K562 (cell line): ENCODE measurements around the gene PSMD9. TPM values are rescaled to one million over a fixed set of nuclear protein-coding genes. Genes with fewer than 3 reads are reported as not detected.

Experiments used
- CBFA2T2 ChIP-seq: fragments of 450-650 bp; conservative IDR thresholded peaks from 2 replicates; pipeline ENCODE4 v1.6.1; 2017; ENCODE audit warnings: mild to moderate bottlenecking
- CBFA2T3 ChIP-seq: fragments of 450-650 bp; IDR thresholded peaks from 2 replicates; pipeline ENCODE4 v1.6.1; 2017
- CBX2 ChIP-seq: fragments of 200-600 bp; sonication (generic); IDR thresholded peaks from one replicate; pipeline ENCODE4 v1.6.1; 2012; ENCODE audit warnings: mild to moderate bottlenecking, low read length, inconsistent platforms; ENCODE audit not compliant: insufficient read depth, poor library complexity, severe bottlenecking
- CCNT2 ChIP-seq: IDR thresholded peaks from 2 replicates; pipeline ENCODE4 v1.6.1; 2011; ENCODE audit warnings: borderline replicate concordance, low read depth, mild to moderate bottlenecking, moderate library complexity, mixed read lengths, low read length; ENCODE audit not compliant: insufficient read length; ENCODE audit errors: extremely low read depth
- CREB1 ChIP-seq, 2 experiments: sonication (generic) in 1 of 2; formaldehyde crosslinking in 1 of 2; IDR thresholded peaks; 2 replicates each; pipeline versions ENCODE4 v1.6.1 to v1.8.0; 2012 to 2022; ENCODE audit warnings: inconsistent platforms in 1 of 2, mild to moderate bottlenecking in 1 of 2, missing genetic modification reagents in 1 of 2, moderate library complexity in 1 of 2
- DIDO1 ChIP-seq: fragments of 450-650 bp; IDR thresholded peaks from 2 replicates; pipeline ENCODE4 v1.6.1; 2016; ENCODE audit warnings: low read depth, missing biosample characterization, missing genetic modification characterization
- FOXJ2 ChIP-seq: fragments of 200-800 bp; sonication (Bioruptor generic); IDR thresholded peaks from 2 replicates; pipeline ENCODE4 v1.6.1; 2016; ENCODE audit warnings: missing genetic modification characterization, missing compliant biosample characterization
- FOXK1 ChIP-seq: sonication (generic); formaldehyde crosslinking; IDR thresholded peaks from 2 replicates; pipeline ENCODE4 v1.8.0; 2022; ENCODE audit warnings: missing genetic modification reagents, mild to moderate bottlenecking, borderline replicate concordance
- HDAC3 ChIP-seq: fragments of 450-650 bp; IDR thresholded peaks from 2 replicates; pipeline ENCODE4 v1.6.1; 2018; ENCODE audit warnings: borderline replicate concordance, mild to moderate bottlenecking, moderate library complexity; ENCODE audit not compliant: partially characterized antibody
- MAFF ChIP-seq: IDR thresholded peaks from 2 replicates; pipeline ENCODE4 v1.6.1; 2012; ENCODE audit warnings: low read length, improper control_type of control experiment
- MTA2 ChIP-seq: fragments of 450-650 bp; IDR thresholded peaks from 2 replicates; pipeline ENCODE4 v1.6.1; 2016; ENCODE audit warnings: low read depth
- NCOA4 ChIP-seq: fragments of 450-650 bp; IDR thresholded peaks from 2 replicates; pipeline ENCODE4 v1.6.1; 2018; ENCODE audit warnings: mild to moderate bottlenecking; ENCODE audit not compliant: partially characterized antibody
- NCOR1 ChIP-seq: fragments of 450-650 bp; IDR thresholded peaks from 2 replicates; pipeline ENCODE4 v1.6.1; 2016; ENCODE audit warnings: mild to moderate bottlenecking, moderate library complexity
- NFATC3 ChIP-seq: fragments of 450-650 bp; IDR thresholded peaks from 2 replicates; pipeline ENCODE4 v1.6.1; 2017; ENCODE audit warnings: mild to moderate bottlenecking
- POLR2A ChIP-seq: fragments of 450-650 bp; conservative IDR thresholded peaks from 2 replicates; pipeline ENCODE4 v1.6.1; 2016
- SMARCA5 ChIP-seq: fragments of 450-650 bp; IDR thresholded peaks from 2 replicates; pipeline ENCODE4 v1.6.1; 2016
- SNRNP70 ChIP-seq: fragments of 200-400 bp; formaldehyde crosslinking; optimal IDR thresholded peaks from 2 replicates; pipeline ENCODE3; 2017; ENCODE audit warnings: low read depth, low read length
- SOX6 ChIP-seq: fragments of 450-650 bp; IDR thresholded peaks from 2 replicates; pipeline ENCODE4 v1.6.1; 2014; ENCODE audit warnings: mild to moderate bottlenecking
- SRSF1 ChIP-seq: fragments of 200-400 bp; formaldehyde crosslinking; IDR thresholded peaks from 2 replicates; pipeline ENCODE4 v1.6.1; 2017; ENCODE audit warnings: mild to moderate bottlenecking, low read depth, low read length, moderate library complexity
- TCF3 ChIP-seq: sonication (generic); formaldehyde crosslinking; IDR thresholded peaks from 2 replicates; pipeline ENCODE4 v1.4.0; 2020; ENCODE audit warnings: mild to moderate bottlenecking, missing genetic modification reagents
- U2AF2 ChIP-seq: fragments of 200-400 bp; formaldehyde crosslinking; optimal IDR thresholded peaks from 2 replicates; pipeline ENCODE3; 2017; ENCODE audit warnings: low read depth, mild to moderate bottlenecking, low read length
- ZNF121 ChIP-seq: sonication (generic); formaldehyde crosslinking; conservative IDR thresholded peaks from 2 replicates; pipeline ENCODE4 v1.8.0; 2022; ENCODE audit warnings: missing genetic modification reagents
- ZNF830 ChIP-seq: fragments of 250-450 bp; sonication (Bioruptor Pico); IDR thresholded peaks from 2 replicates; pipeline ENCODE4 v1.5.0; 2021; ENCODE audit warnings: mild to moderate bottlenecking
- polyA plus RNA-seq, 8 experiments: library from polyadenylated mRNA; depleted of rRNA in 4 of 8; stranded (reverse) in 5 of 8; unstranded in 3 of 8; fragments of >200 nt; fragmentation: Nextera tagmentation in 2 of 8; fragmentation: Illumina TruSeq in 1 of 8; extraction: Ambion mirVana in 2 of 8; extraction: Trizol in 1 of 8; gene quantifications; 2 replicates each; pipeline versions ENCODE4 v1.2.1 to v1.2.3, GENCODE V29; 2011 to 2014; ENCODE audit warnings: inconsistent platforms in 1 of 8, missing spikeins in 1 of 8
- total RNA-seq, 7 experiments: library from RNA; depleted of rRNA in 6 of 7; stranded (reverse); fragments of >200 nt in 6 of 7; fragmentation: Illumina TruSeq in 2 of 7; extraction: Trizol in 2 of 7; gene quantifications; 2 replicates each; pipeline versions ENCODE4 v1.2.1 to v1.2.3, GENCODE V29; 2011 to 2021; ENCODE audit warnings: low replicate concordance in 1 of 7
- TF ChIP-seq, protein P1 (sequence below), 2 experiments: fragments of 450-650 bp; IDR thresholded peaks; 2 replicates each; pipeline ENCODE4 v1.6.1; 2016; ENCODE audit warnings: mild to moderate bottlenecking in 2 of 2, borderline replicate concordance in 1 of 2, low read depth in 1 of 2, moderate library complexity in 1 of 2

Gene PSMD9
- total and polyA plus RNA-seq, 9 of the 15 experiments (the other 6 are each of a cell fraction or from before 2014, with no cell fraction given) = 12.2 to 143 (median 61.3) TPM

DNA sequence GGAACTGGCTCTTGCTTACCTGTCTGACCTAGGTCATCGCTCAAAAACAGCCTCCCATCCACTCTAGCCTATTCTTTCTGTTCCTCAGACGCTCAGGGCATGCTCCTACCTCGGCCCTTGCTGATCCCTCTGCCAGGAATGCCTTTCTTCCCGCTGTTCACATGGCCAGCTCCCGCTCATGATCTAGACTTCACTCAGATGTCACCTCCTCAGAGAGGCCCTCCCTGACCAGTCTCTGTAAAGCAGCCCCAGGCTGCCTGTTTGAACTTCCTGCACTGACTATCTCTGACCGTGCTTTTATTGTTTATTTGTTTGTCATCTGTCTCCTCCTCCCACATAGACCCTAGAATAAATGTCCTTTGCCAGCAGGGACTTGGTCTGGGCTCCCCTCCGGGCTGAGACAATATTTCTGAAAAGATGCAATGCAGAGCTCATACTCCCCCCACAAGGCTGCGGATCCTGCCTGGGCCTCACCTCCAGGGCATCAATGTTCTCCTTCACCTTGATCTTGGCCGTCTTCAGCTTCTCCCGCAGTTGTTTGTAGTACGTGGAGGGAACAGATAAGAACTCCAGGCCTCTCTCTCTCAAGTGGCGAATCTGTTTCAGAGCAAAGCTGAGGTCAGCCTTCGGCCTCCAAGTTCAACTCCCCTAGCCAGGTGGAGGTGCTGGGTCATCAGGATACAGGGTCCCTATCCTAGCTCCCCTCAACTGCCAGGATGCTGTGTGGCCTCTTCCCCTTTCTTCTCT lies 45.2 kb upstream of the PSMD9 start (continued):
- no peak for TF ChIP-seq CCNT2
- TF ChIP-seq CBFA2T3 = peak; percentile 72
- TF ChIP-seq CBX2 = no peak
- no peak for TF ChIP-seq ZNF830 (CRISPR knock-in tag)
- no peak for TF ChIP-seq SNRNP70
- TF ChIP-seq HDAC3 = no peak
- peak; percentile 95 for TF ChIP-seq SMARCA5
- TF ChIP-seq ZNF121 (CRISPR knock-in tag) = peak; percentile 72
- TF ChIP-seq SRSF1 = no peak
- TF ChIP-seq NCOA4 = no peak
- no peak for TF ChIP-seq FOXK1 (CRISPR knock-in tag)
- TF ChIP-seq U2AF2 = no peak
- TF ChIP-seq, protein P1, sequence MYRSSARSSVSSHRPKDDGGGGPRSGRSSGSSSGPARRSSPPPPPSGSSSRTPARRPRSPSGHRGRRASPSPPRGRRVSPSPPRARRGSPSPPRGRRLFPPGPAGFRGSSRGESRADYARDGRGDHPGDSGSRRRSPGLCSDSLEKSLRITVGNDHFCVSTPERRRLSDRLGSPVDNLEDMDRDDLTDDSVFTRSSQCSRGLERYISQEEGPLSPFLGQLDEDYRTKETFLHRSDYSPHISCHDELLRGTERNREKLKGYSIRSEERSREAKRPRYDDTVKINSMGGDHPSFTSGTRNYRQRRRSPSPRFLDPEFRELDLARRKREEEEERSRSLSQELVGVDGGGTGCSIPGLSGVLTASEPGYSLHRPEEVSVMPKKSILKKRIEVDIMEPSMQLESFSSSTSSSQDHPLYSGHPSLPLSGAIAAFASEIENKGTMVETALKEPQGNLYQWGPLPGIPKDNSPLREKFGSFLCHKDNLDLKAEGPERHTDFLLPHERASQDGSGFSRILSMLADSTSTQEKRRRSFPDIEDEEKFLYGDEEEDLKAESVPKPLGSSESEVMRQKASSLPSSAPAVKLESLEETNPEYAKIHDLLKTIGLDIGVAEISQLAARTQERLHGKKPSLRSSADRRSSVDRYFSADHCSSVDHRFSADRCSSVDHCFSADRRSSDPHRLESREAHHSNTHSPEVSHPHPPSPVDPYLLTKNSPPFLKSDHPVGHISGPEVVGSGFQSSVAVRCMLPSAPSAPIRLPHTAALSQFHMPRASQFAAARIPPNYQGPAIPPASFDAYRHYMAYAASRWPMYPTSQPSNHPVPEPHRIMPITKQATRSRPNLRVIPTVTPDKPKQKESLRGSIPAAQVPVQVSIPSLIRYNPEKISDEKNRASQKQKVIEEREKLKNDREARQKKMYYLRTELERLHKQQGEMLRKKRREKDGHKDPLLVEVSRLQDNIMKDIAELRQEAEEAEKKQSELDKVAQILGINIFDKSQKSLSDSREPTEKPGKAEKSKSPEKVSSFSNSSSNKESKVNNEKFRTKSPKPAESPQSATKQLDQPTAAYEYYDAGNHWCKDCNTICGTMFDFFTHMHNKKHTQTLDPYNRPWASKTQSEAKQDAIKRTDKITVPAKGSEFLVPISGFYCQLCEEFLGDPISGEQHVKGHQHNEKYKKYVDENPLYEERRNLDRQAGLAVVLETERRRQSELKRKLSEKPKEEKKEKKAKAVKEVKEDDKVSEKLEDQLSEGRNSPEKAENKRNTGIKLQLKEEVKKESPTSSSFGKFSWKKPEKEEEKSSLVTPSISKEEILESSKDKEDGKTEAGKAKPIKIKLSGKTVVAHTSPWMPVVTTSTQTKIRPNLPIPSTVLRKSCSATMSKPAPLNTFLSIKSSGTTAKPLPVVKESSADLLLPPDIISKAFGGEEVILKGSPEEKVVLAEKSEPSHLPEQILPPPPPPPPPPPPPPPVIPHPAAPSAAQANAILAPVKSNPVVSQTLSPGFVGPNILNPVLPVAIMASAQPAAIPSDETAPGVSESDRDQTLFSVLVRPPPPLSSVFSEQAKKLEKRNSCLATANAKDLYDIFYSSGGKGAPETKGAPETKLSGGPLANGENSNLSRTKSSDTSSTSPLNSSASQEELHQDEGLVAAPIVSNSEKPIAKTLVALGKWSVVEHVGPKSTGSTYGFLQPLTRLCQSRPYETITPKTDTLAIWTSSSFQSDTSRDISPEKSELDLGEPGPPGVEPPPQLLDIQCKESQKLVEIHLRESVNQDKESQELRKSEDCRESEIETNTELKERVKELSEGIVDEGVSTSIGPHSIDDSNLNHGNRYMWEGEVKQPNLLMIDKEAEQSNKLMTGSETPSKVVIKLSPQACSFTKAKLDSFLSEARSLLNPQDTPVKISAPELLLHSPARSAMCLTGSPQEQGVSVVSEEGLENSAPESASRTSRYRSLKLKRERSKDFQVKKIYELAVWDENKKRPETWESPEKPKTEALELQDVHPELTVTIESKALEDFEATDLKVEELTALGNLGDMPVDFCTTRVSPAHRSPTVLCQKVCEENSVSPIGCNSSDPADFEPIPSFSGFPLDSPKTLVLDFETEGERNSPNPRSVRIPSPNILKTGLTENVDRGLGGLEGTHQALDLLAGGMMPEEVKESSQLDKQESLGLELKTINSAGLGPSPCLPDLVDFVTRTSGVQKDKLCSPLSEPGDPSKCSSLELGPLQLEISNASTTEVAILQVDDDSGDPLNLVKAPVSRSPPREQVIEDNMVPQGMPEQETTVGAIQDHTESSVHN (IDR thresholded peaks at IDR 0.05; ENCODE audit: borderline replicate concordance in 1 of 2, low read depth in 1 of 2) = no peak
- no peak for TF ChIP-seq FOXJ2
- TF ChIP-seq MAFF = no peak
- TF ChIP-seq CREB1 (IDR thresholded peaks at IDR 0.05) = no peak
- TF ChIP-seq CREB1 (CRISPR knock-in tag; IDR thresholded peaks at IDR 0.05) = no peak
- TF ChIP-seq SOX6 = no peak
- TF ChIP-seq NFATC3 = no peak
- TF ChIP-seq POLR2A = no peak
- TF ChIP-seq NCOR1 = no peak
- TF ChIP-seq DIDO1 = no peak
- TF ChIP-seq MTA2 = 0 out of 2 replicates have a peak, but pooled peaks have one; percentile 19
- peak; percentile 48; the same call in 1 of the 2 replicates for TF ChIP-seq TCF3 (CRISPR knock-in tag)
- TF ChIP-seq CBFA2T2 = peak; percentile 38
